Stimulated activated CD8-positive, alpha-beta memory T cell treated with anti-CD3 and anti-CD28 coated beads, Interleukin-7, amount 100 ng/mL, for 24 hours (primary cell): ENCODE results near the gene TBL1XR1.
"Not testable (repeated sequence)": the region's sequence is repeated elsewhere in the genome, so short reads cannot be mapped to it uniquely, and the experiment has no call there.

Experiments used
- DNase-seq: peaks from one replicate; pipeline ENCODE4 v3.0.0-alpha.2; 2020; ENCODE audit warnings: low read depth

Gene TBL1XR1

DNA sequence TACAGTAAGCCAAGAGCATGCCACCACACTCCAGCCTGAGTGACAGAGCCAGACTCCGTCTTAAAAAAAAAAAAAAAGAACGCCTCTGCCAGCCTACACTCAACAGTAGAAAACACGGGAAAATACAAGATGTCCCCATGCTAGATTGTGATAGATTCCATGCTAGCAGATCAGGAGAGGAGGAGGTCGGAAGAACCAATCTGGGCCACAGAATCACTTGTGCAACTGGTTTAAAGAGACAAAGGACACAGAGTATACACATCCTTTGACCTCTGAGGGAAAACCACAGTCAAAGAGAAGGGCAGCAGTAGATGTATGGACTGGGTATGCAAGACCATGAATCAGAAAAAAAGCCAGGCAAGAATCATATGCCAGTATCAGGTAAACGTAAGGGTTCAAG, 15.9 kb downstream of the TBL1XR1 start:
- no peak for DNase-seq

DNA sequence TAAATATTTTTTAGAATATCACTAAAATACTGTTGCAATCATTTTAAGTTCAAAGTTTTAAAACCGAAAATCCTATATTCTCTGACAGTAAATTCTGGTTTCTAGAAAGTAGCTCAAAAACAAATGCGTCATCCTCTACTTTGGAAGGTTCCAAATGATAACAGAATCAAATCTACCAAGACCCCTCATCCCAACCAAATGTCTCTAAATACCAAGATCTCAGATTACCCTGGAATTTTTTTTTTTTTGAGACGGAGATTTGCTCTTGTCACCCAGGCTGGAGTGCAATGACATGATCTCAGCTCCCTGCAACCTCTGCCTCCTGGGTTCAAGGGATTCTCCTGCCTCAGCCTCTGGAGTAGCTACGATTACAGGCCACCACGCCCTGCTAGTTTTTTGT, 16.8 kb downstream of the TBL1XR1 start:
- no peak for DNase-seq

DNA sequence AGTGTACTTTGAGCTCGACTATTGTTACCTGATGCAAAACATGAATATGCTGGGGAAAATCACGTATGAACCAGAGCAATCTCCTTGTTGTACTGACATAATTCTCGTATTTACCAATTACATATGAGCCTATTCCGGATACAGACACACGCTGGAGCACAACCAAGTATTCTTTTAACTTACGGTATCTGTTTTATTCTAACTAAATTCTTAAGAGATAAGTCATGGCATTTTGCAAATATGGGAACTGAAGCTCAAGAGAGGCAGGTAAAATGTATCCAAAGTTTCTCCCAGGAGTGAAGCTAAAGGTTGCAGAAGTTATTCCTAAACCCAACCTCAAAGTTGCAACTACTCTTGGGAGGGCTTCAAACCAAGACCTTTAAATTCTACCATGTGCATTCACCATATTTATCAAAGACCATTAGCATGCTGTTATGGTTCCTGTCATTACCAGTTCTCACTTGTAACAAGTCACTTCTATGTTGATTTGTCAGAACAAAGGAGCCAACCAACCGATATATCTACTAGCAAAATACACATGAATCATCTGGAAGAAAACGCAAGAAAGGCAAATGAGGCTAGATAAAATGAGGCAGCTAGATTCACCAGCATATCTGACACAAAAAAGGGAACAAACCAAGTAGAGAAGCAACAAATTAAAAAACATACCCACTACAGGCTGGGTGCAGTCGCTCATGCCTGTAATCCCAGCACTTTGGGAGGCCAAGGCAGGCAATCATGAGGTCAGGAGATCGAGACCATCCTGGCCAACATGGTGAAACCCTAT, 17.8 kb downstream of the TBL1XR1 start:
- no peak for DNase-seq

DNA sequence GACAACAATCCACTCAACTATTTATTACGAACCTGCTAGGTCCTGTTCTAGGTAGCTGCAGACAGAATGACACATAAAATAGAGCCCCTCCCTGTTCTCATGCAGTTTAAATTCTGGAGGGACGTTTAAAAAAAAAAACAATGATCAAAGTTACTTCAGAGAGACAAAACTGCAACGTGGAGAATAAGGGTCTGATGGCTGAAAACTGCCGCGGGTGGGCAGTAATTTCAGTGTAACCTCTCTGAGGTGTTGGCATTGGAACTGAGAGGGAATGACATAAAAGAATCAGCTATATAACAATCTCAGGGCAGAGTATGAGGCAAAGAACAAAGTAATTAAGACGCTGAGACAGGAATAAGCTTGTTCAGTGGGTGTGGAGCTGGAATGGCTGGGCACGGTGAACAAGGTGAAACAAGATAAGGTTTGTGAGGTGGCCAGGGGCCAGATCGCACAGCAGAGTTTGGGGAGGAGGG, 19.5 kb downstream of the TBL1XR1 start:
- DNase-seq = no peak

DNA sequence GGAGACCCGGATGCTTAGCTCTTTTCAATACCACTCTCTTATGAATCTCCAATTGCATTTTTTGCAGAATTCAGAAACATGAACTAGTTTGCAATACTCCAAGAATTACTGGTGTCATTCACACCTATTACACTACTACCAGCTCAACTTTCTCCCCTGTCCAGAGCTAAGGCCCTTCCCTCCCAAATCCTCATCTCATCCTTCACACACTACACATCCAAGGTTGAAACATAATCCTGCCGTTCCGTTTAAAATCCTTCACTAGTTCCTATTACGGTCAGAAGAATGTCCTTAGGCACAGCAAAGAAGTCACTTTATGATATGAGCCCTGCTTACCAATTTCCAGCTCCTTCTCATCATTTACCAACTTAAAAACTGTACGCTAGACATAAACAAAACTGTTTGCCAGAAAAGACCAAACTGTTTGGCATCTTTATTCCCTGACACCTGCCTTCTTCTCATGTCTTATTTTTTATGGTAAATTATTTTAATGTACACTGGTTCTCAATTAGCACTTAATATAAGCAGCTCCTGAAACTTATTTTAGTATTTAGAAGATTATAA, 22.6 kb downstream of the TBL1XR1 start:
- DNase-seq = no peak

DNA sequence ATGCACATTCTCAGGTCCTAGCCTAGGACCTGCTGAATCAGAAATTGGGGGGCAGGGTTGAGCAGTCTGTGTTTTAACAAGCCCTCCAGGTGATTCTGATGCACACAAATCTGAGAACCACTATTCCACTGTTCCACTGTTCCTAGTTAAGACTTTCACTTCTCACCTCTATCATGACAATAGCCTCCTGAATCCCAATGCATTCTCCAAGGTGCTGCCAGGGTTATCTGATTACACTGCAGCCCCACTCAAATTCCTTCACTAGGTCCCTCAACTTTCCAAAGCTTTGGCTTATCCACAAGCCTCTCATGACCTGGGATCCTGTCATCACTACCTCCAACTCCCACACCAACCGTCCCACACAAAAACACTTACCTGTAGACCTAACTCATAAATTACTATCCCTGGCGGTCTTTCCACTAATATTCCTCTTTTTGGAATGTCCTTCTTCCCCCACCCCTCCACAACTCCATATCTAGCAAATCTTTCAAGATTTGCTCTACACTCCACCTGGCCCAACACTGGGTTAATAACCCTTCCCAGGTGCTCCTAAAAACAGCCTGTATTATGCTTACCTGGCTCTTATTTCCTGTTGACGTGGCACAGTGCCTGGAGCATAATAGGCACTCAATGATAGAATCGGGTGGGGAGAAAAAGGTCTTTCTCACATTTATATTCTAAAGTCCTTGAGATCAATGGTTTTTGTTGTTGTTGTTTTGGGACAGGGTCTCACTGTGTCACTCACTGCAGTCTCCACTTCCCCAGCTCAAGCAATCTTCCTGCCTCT, 27.2 kb downstream of the TBL1XR1 start:
- no peak for DNase-seq

DNA sequence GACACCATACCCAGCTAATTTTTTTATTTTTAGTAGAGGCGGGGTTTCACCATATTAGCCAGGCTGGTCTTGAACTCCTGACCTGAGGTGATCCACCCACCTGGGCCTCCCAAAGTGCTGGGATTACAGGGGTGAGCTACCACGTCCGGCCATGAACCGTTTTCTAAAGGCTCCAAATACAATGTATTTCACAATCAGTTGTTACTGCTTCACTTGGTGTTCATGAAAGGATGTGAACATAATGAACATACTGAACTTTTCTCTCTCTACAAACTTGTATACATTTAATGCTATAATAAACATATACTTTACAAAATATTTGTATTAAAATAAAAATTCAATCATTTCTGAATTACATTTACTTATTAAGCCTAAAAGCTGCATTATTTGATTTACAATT, 28.9 kb downstream of the TBL1XR1 start:
- DNase-seq = no peak

DNA sequence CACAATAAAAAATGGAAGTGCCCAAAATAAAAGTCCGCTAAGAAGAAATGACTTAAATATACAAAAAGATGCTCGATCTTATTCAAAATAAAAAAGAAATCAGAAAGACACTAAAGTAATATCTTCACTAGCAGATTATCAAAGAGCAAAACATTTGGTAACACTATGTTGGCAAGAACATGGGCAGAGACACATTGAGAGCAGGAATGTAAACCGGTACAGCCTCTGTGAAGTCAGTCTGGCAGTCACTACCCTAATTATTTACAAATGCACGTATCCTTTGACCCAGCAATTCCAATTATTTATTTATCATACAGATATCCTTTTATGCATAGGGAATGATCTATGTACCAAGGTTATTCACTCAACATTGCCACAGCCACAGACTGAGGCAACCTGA, 34.5 kb downstream of the TBL1XR1 start:
- DNase-seq = no peak

DNA sequence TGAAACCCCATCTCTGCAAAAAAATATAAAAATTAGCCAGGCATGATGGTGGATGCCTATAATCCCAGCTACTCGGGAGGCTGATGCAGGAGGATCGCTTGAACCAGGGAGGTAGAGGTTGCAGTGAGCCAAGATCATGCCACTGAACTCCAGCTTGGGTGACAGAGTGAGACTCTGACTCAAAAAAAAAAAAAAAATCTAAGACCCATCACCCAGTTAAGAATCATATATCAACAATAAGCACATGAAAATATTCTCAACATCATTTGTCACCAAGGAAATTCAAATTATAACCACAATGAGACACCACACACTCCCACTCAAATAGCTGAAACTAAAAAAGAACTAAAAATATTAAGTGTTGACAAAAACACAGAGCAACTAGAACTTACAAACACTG, 35.7 kb downstream of the TBL1XR1 start:
- not testable (repeated sequence) for DNase-seq

DNA sequence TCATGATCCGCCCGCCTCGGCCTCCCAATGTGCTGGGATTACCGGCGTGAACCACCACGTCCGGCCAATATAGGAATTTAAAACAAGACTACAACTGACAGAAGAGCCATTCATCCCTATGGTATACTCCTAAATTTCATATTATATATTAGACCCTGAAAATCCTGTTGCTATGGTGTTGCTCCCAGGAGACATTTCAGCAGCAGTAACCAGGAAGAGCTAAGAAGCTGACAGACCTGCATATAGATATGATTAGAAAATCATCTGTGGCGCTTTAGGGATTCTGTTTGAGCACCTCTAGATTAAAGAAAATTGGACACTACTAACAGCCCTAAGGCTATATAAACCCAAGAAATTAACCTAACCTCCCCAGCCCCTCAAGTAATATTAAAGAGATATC, 38.8 kb downstream of the TBL1XR1 start:
- no peak for DNase-seq

DNA sequence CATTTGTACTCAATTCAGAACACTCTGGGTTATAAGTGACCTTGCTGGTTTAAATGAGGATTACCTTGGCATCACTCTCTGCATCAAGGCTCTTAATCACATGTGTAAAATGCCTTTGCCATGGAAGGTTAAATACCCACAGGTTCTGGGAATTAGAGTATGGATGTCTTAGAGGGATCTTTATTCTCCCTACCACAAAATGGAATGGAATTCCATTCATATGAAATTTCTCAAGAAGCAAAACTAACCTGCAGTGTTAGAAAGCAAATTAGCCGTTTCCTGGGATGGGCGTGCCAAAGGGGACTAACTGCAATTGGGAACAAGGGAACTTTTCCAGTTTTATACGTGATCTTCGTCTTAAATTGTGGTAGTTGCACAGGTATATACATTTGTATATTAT, 39.8 kb downstream of the TBL1XR1 start:
- DNase-seq = no peak

DNA sequence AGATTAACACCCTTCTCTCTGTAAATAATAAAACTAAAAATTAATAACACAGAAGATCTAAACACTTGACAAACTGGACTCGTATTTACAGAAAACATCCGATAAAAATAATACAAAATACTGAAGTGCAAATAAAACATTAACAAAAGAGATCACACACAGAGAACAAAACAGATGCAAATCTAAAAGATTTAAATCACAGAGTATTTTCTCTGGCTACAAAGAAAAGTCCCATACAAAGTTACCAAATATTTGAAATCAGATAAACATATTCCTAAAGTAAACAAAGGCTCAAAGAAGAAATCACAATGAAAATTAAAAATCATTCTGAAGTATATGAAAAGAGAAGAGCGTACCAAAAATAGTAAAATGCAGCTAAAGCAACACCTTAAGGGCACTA, 42.5 kb downstream of the TBL1XR1 start:
- no peak for DNase-seq

DNA sequence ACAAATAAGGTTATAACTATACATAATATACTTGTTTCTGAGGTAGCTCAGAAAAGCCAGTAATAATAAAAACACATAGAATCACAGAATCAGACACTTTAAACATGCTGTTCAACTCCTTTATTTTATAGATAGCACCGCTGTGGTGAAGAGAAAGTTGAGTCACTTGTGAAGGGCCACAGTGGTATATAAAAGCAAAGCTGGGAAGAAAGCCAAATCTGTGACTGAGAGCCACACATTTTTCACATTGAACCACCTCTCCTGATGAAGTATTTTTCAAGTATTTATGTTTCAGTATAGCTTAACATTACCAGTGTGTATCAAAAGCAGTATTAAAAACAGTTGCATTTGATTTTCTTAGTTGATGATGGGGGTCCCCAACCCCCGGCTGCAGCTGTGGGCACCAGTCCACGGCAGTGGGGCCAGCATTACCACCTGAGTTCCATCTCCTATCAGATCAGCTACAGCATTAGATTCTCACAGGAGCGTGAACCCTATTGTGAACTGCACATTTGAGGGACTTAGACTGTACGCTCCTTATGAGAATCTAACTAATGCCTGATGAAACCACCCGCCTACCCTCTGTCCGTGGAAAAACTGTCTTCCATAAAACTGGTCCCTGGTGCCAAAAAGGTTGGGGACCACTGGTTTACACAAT, 46.2 kb downstream of the TBL1XR1 start:
- no peak for DNase-seq

DNA sequence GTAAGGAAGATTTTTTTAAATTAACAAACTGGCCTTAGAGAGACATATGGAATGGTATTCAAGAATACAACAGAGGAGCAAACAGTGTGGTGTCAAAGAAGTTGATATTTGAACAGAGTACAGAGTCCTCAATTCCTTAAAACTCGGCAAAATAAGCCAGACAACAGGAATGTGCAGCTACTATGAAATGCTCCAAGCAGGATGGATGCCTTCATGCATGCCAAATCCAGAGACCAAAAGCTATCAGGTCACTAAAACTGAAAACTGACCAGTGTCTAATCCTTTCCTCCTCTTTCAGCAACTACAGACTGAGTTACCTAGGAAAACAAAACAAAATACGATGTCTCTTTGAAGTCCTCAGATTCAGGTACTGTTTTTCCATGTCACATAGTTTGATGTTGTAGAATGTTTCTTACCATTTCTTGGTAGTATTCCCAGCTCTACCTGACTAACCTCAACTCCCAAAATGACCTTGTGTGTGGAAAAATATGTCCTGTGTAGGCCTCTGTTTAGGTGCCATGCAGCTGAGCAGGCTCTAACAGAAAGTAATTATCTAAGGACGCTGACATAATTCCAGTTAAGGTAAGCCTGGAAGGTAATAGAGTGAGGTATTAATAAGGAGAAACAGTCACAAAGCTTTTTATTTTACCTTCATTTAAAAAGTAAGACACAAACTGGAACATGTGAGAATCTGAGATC, 46.9 kb downstream of the TBL1XR1 start:
- no peak for DNase-seq

DNA sequence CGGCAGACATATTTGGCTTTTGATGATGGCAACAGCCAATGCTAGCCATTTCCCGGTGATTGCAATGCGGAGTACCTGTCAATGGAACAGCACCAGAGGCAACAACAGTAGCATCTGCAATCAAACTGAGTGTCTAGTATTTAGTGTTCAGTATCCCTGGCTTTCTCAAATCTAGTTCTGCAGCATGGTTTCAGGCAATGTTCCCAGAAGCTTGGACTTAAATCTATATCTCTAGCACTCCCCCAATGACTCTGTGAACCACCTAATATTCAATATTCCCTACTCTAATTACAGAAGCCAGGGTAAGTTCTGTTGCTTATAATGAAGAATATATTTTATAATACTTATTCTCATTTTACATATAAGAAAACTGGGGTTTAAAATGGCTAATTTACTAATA, 48.2 kb downstream of the TBL1XR1 start:
- DNase-seq = no peak

DNA sequence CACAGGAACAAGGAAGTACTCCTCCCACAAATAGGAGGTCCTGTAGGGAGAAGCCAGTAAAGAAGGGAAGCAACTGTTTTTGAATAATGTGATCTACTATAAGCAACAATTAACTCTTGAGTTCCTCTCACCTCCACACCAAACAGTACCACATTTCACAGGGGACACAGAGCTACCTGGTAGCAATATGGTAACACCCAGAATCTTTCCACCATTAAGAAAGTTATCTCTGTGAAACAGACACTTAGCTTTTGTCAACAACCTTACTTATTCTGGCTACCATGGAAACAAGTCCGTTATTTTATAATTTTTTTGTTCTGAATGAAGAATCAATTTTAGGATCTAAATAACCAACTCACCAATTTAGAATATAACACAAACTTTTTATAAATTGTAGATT, 49.5 kb downstream of the TBL1XR1 start:
- no peak for DNase-seq

DNA sequence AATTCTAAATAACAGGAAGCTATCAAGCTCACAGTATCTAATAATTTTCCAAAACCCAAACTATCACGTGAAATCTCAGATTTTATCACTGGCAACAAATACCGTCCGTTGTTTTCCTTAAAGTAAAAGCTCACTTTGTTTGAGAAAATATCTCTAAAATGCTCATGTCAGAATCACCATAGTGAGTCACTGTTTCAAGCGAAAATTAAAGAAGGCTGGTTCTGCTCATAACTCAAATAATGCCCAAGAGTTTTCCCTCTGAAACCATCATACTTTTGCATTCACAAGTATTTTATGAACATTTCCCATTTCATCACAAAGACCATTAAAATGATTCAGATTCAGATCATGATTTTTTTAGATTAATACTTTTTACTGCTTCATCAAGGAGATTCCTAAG, 50.6 kb downstream of the TBL1XR1 start:
- DNase-seq = no peak

DNA sequence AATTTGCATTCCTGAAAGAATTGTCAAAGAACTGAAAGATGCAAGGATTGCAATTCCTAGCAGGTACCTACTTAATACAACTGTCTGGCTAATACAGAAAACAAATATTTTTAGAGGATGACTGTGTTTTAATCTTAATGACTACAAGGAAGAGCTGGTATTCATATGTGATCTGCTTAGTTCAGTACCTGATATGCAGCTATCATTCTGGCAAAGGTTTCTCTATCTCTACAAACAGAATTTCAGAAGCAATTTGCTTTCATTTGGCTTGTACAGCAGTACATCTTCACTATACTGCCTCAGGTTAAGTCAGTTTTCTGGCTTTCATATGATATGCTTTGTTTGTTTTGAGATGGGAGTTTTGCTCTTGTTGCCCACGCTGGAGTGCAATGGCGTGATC, 51.3 kb downstream of the TBL1XR1 start:
- no peak for DNase-seq

DNA sequence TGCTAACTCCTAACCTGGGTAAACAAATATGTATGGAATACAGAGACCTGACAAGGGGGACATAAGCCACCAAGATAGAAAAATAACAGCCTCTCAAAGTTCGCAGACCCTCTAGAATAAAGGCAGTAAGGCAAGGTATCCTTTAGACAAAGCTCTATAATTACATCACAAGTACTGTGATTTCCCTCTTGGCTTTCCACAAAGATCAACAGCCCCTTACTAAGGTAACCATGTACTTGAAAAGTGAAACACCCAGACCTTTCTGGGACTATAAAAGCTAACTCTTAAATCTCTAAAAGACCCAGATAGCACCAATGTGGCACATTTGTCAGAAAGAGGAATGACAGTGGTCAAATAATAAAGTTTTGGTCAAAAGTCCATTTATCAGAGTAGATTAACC, 51.9 kb downstream of the TBL1XR1 start:
- DNase-seq = no peak

DNA sequence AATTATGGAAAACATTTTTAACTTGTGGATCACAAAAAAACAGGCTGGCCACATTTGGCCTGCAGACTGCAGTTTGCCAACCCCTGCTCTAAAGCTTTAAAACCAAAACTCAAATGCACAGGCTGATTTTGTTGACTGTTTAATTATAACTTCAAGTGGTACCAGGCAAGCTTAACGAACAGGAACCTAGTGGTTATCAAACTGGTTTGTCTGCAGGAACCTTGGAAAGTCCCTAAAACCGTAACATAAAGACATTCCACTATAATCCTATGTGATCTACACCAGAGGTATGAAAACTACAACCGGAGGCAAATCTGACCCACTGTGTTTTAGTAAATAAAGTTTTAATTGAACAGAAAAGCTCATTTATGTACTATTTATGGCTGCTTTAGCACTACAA, 52.4 kb downstream of the TBL1XR1 start:
- DNase-seq = no peak

DNA sequence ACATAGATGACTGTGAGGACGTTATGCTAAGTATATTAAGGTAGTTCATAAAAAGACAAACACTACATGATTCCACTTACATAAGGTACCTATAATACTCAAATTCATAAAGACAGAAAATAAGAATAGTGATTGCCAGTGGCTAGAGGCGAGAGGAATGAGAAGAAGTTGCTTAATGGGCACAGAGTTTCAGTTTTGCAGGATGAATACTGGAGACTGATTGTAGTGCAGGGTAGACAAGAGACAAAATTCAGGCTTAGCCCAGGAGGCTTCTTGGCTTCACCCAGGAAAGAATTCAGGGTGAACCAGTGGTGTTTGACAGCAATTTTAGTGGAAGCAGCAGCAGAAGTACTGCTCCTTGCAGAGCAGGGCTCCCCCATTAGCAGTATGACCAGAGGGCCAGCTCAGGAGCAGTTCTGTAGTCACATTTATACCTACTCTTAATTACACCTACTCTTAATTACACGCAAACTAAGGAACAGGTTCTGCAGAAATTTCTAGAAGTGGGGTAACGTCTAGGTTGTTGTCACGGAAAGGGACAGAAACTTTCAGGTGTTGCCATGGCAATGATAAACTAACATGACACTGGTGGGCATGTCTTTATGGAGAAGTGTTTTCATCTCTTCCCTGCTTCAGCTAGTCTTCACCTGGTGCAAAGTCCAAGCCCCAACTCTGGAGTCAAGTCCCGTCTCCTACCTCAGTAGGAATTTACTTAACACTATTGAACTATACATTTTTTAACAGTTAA, 55.2 kb downstream of the TBL1XR1 start:
- no peak for DNase-seq
